Effector memory CD4-positive, alpha-beta T cell (primary cell): ENCODE data around the gene RNASEH2C.

Experiments
- DNase-seq, 3 donors: peaks; one replicate each; pipeline ENCODE4 v3.0.0-alpha.2; 2020
- H3K27ac ChIP-seq: 2 replicates; pipeline ENCODE4 v1.7.0; 2013; ENCODE audit warnings: mild to moderate bottlenecking, low read length, moderate library complexity; ENCODE audit not compliant: insufficient read depth, poor library complexity, severe bottlenecking
- H3K27me3 ChIP-seq: replicated peaks from 2 replicates; pipeline ENCODE4 v1.7.0; 2013; ENCODE audit warnings: mild to moderate bottlenecking, low read length; ENCODE audit not compliant: insufficient read depth, control insufficient read depth, poor library complexity, severe bottlenecking
- H3K36me3 ChIP-seq: 2 replicates; pipeline ENCODE4 v1.7.0; 2013; ENCODE audit warnings: mild to moderate bottlenecking, low read length, moderate library complexity; ENCODE audit not compliant: control insufficient read depth, insufficient read depth
- H3K4me1 ChIP-seq: 2 replicates; pipeline ENCODE4 v1.7.0; 2013; ENCODE audit warnings: low read length, mild to moderate bottlenecking; ENCODE audit not compliant: control insufficient read depth, insufficient read depth, poor library complexity, severe bottlenecking
- H3K4me3 ChIP-seq: 2 replicates; pipeline ENCODE4 v1.7.0; 2013; ENCODE audit warnings: low read length, low read depth, mild to moderate bottlenecking; ENCODE audit not compliant: insufficient read depth, poor library complexity, severe bottlenecking
- H3K9me3 ChIP-seq: 2 replicates; pipeline ENCODE4 v1.7.0; 2013; ENCODE audit warnings: mild to moderate bottlenecking, low read length, moderate library complexity; ENCODE audit not compliant: control insufficient read depth

Gene RNASEH2C

GRCh38 chr11:65718964-65719492 is 1.6 kb downstream of the RNASEH2C start:
- Histone ChIP-seq H3K4me1 (peaks cover 15% of the 10 kb centered on the region), H3K27ac (no peak overlapping the region), H3K27me3 (no peaks in the 10 kb centered on the region), H3K4me3 (no peak overlapping the region), H3K36me3 (peaks cover 42% of the 10 kb centered on the region), H3K9me3 (no peaks in the 10 kb centered on the region)
- no peak for DNase-seq

GRCh38 chr11:65718531-65718930 is 2.1 kb downstream of the RNASEH2C start:
- no peak for DNase-seq
- Histone ChIP-seq H3K27ac (no peak overlapping the region), H3K9me3 (no peaks in the 10 kb centered on the region), H3K36me3 (peaks cover 46% of the 10 kb centered on the region), H3K27me3 (no peaks in the 10 kb centered on the region), H3K4me3 (no peak overlapping the region), H3K4me1 (peaks cover 15% of the 10 kb centered on the region)

GRCh38 chr11:65717906-65718305 is 2.7 kb downstream of the RNASEH2C start:
- H3K27ac ChIP-seq: no peak overlapping the region
- no peak overlapping the region for H3K4me3 ChIP-seq
- no peaks in the 10 kb centered on the region for H3K27me3 ChIP-seq
- peaks cover 52% of the 10 kb centered on the region for H3K36me3 ChIP-seq
- no peak for DNase-seq
- peaks cover 18% of the 10 kb centered on the region for H3K4me1 ChIP-seq
- H3K9me3 ChIP-seq: no peaks in the 10 kb centered on the region

- peaks cover 53% of the 10 kb centered on the region for H3K36me3 ChIP-seq
- peaks cover 23% of the 10 kb centered on the region for H3K4me1 ChIP-seq
- no peak overlapping the region for H3K4me3 ChIP-seq
- H3K27ac ChIP-seq: no peak overlapping the region
- H3K9me3 ChIP-seq: no peaks in the 10 kb centered on the region
- H3K27me3 ChIP-seq: no peaks in the 10 kb centered on the region
- no peak for DNase-seq
Observed at GRCh38 chr11:65716774-65717405, 3.7 kb downstream of the RNASEH2C start.

GRCh38 chr11:65716302-65716701 is 4.3 kb downstream of the RNASEH2C start:
- no peak for DNase-seq
- H3K9me3 ChIP-seq: no peaks in the 10 kb centered on the region
- H3K36me3 ChIP-seq: peaks cover 53% of the 10 kb centered on the region
- peaks cover 23% of the 10 kb centered on the region for H3K4me1 ChIP-seq
- no peaks in the 10 kb centered on the region for H3K27me3 ChIP-seq
- H3K4me3 ChIP-seq: no peak overlapping the region
- H3K27ac ChIP-seq: no peak overlapping the region

GRCh38 chr11:65714433-65714832 is 6.2 kb downstream of the RNASEH2C start:
- Histone ChIP-seq H3K27ac (no peak overlapping the region), H3K4me3 (no peak overlapping the region), H3K36me3 (peaks cover 53% of the 10 kb centered on the region)

GRCh38 chr11:65713212-65713969 is 7.2 kb downstream of the RNASEH2C start:
- no peak for DNase-seq
- Histone ChIP-seq H3K27me3 (no peaks in the 10 kb centered on the region), H3K27ac (peak overlapping the region; percentile 97), H3K9me3 (no peaks in the 10 kb centered on the region), H3K36me3 (peaks cover 51% of the 10 kb centered on the region), H3K4me3 (no peak overlapping the region), H3K4me1 (peaks cover 8% of the 10 kb centered on the region)

More at GRCh38 chr11:65714433-65714832, 6.2 kb downstream of the RNASEH2C start:
- Histone ChIP-seq H3K4me1 (peaks cover 14% of the 10 kb centered on the region), H3K27me3 (no peaks in the 10 kb centered on the region), H3K9me3 (no peaks in the 10 kb centered on the region)
- no peak for DNase-seq

GRCh38 chr11:65712633-65713076 is 7.9 kb downstream of the RNASEH2C start:
- Histone ChIP-seq H3K4me3 (peak overlapping the region; percentile 86), H3K4me1 (peaks cover 8% of the 10 kb centered on the region), H3K9me3 (no peaks in the 10 kb centered on the region), H3K27ac (peak overlapping the region; percentile 97), H3K36me3 (peaks cover 44% of the 10 kb centered on the region), H3K27me3 (no peaks in the 10 kb centered on the region)
- no peak for DNase-seq

- Histone ChIP-seq H3K27ac (peak within 1 kb of the TSS; percentile 97), H3K4me3 (peak within 1 kb of the TSS; percentile 86), H3K27me3 (no peaks in the 10 kb centered on the region), H3K36me3 (peaks cover 38% of the 10 kb centered on the region), H3K9me3 (no peaks in the 10 kb centered on the region), H3K4me1 (peaks cover 8% of the 10 kb centered on the region)
- peak; percentile 92 to 98 (median 97) for DNase-seq
Observed at GRCh38 chr11:65711785-65712632, 8.6 kb downstream of the RNASEH2C start, which contains the start of gene KAT5. TSS of gene KAT5 (plus strand) at chr11:65712252. CDS start at chr11:65712268, 16 bp downstream.
